GM13976 (cell line): ENCODE results near the gene PCGF1.
A peak's percentile ranks its signal among the peaks of the same experiment; 100 is the strongest.

Experiments used
- DNase-seq: peaks from one replicate; pipeline ENCODE4 v3.0.0; 2012; ENCODE audit warnings: low spot score
- in situ Hi-C: fragments of 300-500 bp; cut with MboI; formaldehyde crosslinking; loops from one replicate; pipeline ENCODE4 v1.12.0; 2022; ENCODE audit warnings: low sequenced_read_pairs, mixed read lengths, inconsistent platforms; ENCODE audit not compliant: unreplicated experiment
- TF ChIP-seq, protein P1 (sequence below): IDR thresholded peaks from 2 replicates; pipeline ENCODE4 v1.5.1; 2012; ENCODE audit warnings: borderline replicate concordance, mild to moderate bottlenecking; ENCODE audit not compliant: insufficient read depth; ENCODE audit errors: extremely low read depth, missing control alignments, control extremely low read depth

The PCGF1 gene

DNA sequence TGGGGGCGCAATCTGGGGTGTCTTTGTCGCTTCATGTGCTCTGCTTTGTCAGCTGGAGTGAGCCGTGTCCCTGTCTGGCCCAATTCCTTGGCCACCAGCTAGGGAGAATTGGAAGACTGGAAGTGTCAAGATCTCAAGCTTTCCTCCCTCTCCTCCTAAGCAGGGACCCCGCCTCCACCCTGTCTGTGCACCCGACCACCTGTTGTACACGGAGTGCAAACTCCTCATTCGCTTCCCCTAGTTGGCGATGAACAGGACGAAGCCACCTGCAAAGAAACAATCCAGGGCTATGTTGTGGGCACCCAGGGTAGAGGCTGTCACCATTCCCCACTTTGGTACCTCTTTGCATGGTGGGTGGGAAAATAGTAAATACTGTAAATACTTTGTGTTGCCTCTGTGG is 20.2 kb upstream of the PCGF1 start:
- TF ChIP-seq, protein P1, sequence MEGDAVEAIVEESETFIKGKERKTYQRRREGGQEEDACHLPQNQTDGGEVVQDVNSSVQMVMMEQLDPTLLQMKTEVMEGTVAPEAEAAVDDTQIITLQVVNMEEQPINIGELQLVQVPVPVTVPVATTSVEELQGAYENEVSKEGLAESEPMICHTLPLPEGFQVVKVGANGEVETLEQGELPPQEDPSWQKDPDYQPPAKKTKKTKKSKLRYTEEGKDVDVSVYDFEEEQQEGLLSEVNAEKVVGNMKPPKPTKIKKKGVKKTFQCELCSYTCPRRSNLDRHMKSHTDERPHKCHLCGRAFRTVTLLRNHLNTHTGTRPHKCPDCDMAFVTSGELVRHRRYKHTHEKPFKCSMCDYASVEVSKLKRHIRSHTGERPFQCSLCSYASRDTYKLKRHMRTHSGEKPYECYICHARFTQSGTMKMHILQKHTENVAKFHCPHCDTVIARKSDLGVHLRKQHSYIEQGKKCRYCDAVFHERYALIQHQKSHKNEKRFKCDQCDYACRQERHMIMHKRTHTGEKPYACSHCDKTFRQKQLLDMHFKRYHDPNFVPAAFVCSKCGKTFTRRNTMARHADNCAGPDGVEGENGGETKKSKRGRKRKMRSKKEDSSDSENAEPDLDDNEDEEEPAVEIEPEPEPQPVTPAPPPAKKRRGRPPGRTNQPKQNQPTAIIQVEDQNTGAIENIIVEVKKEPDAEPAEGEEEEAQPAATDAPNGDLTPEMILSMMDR = no peak
- DNase-seq = no peak
- in situ Hi-C loops = no loop called here

DNA sequence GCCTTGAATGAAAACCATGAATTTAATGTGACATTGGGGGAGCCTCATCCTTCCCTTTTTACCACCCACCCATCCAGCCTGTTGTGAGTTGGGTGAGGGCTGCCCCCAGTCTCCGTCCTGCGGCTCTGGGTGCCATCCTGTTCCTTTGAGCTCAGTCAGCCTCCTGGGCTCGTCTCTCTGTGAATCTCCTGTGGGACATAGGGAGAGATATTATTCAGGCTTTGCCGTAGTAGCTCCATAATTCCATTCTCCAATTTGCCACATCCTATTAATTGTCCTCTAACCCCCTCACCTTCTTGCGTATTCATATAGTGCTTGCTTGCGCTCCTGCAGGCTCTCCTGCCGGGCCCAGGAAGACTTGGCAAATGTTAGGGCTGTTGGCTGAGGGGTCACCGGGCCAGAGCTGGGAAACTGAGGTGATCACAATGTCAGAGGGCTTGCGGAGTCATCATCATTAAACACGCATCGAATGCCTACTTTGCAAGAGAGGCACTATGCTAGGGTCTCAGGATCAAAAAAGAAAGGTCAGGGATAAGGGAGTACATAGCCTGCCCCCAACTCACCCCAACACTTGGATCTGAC is 19.2 kb upstream of the PCGF1 start:
- in situ Hi-C loops = no loop called here
- no peak for DNase-seq
- TF ChIP-seq, protein P1 = no peak

DNA sequence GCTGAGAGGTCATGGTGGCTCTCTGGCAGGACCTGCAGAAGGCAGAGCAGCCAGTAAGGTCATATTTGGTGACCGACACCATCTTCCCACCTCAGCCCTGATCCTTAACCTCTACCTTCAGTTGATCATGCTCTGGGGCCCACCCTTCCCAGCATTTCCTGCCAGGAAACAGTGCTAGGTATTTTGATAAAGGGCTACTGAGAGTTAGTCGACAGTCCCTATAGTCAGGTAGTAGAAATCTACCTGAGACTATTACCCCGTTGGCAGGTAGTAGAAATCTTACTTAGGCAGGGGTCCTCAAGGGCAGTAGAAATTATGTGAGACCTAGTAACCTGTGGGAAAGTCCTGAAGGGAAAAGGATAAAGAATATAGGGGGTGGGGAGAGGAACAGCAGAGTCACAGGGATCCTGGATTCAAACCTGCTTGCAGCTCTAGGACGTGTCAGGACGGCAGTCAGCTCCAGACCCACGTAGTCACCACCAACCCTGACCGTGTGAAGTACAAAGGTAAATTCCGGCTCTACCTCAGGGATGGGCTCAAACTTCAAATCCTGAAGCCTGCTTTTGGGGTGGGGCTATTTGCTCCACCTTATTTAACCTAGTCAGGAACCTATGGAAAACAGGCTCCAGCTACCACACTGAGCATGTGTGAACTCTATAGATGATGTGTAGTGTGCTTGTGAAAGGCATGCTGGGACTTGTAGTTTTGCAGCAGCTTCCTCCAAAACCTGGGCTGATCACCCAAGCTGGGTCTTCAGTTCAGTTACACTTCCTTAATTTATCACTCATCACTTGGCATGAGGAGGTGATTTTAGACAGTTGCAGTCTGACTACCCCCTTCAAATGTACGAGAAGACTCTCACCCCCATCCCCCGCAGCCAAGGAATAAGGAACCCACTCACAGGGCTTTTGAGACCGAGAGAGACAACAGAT is 18.5 kb upstream of the PCGF1 start, which contains the start of gene DQX1:
Gene DQX1 (minus strand): TSS at position 515 of the 932 bp plus-strand sequence. CDS start 502 bp downstream, at position 13.
- peak; percentile 67 for DNase-seq
- in situ Hi-C loops = no loop called here
- TF ChIP-seq, protein P1 = no peak

DNA sequence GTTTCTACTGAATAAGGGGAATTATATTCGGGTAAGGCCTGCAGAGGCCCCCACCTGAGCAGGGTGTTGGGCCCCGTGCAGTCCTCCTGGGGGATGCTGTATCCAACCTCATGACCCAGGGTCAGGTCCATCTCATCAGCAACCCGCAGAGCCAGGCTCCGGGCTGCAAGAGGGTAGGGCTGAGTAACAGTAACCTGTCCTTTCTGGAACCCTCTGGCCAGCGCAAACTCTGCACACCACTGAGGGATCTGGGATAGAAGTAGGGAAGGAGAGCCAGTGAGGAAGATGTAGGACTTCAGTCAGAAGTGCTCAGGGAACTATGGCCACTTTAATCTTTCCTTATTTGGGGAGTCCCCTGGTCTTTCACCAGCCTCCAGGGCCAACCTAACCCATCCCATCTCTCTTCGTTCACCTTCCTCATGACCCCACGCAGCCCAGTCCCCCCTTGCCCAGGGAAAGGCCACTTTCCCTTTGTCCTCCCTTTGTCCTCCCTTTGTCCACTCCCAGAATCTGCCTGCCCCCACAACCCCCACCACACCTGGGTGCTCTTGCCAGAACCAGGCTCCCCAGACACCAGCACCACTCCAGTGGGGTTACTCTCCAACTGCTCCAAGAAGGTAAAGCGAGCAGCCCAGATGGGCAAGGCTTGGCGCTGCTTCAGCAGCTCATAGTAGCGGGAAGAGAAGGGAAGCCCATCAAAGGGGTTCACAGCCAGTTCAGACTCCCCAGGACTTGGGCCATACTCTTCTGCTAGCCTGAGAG is 17.6 kb upstream of the PCGF1 start:
- in situ Hi-C loops = no loop called here
- TF ChIP-seq, protein P1 = no peak
- DNase-seq = no peak

DNA sequence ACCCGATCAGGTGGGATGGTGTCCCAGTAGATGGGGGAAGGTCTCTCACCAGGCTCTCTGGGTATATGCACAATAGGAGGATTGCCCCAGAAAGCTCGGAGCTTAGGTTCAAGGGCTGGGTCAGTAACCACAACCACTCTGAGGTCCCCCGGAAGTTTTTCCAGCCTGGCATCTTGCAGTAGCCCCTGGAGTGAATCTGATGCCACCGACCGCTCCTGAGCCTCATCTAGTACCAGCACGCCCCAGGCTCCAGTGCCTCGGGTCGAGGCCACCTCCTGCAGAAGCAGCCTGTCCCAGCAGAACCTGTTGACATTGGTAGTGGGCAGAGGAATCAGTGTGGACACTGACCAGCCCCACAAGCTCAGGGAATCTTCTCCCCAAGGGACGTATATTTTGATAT is 16.5 kb upstream of the PCGF1 start:
- in situ Hi-C loops = no loop called here
- TF ChIP-seq, protein P1 = no peak
- DNase-seq = no peak

DNA sequence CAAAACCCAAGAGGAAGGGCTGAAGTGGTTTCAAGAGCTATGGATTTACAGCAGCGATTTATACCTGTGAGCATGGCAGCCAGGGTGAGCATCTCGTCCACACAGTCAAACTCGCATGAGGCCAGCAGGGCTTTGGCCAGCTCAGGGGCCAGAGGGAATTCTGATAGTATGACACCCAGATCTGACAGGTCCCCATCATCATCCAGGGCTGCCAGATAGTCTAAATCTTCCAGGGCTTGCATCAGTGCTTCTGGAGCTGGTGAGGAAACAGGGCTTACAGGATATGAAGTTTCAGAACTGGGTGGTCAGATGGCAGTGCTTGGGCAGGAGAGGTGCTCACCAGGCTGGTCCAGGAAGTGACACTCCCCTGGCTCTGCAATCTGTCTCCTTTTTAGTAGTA is 15.0 kb upstream of the PCGF1 start:
- no peak for DNase-seq
- TF ChIP-seq, protein P1 = no peak
- in situ Hi-C loops = no loop called here
